Measurements from ENCODE around the gene HMGXB4. TPM values are rescaled to one million over a fixed set of nuclear protein-coding genes. Genes with fewer than 3 reads are reported as not detected.

HMGXB4 gene
- total and polyA plus RNA-seq, 2 experiments from 2014 or later: 34.7 to 64.9 TPM

DNA sequence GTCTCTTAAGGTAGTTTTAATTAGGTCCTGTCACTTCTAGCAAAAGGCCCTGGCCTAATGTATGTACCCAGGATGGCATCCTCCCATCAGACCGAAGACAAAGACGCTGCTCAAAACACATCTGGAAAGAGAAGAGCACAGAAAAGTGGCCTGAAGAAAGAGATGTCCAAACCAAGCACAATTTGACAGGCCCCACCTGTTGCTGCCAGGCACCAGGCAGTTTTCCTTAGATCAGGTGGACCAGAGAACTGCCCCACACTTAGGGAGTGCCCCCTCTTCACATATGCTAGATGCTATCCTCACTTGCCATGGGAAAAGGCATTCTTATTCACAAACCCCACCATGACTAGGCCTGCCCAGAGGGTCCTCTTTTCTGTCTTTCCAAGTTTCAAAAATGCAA lies 3.3 kb upstream of the HMGXB4 start:
- no peak overlapping the region for H3K27ac ChIP-seq (ENCODE audit: low read depth)
- H3K36me3 Mint-ChIP-seq (ENCODE audit: low read depth): peaks cover 3% of the 10 kb centered on the region
- peaks cover 16% of the 10 kb centered on the region for H3K4me1 Mint-ChIP-seq
- no peaks in the 10 kb centered on the region; the same call in 2 of the 3 replicates for H3K9me3 Mint-ChIP-seq
- no peaks in the 10 kb centered on the region for H3K27me3 ChIP-seq (ENCODE audit: insufficient read depth)
- no peak for DNase-seq (ENCODE audit: low spot score)
- no peak overlapping the region for H3K27ac Mint-ChIP-seq
- H3K4me1 ChIP-seq (ENCODE audit: insufficient read depth): peaks cover 3% of the 10 kb centered on the region
- H3K79me2 ChIP-seq (replicated peaks; ENCODE audit: insufficient read depth): peaks cover 16% of the 10 kb centered on the region
- H2AFZ ChIP-seq: no peak overlapping the region
- H3K4me3 ChIP-seq: no peak overlapping the region
- ATAC-seq: no peak
- H3K27me3 Mint-ChIP-seq (ENCODE audit: insufficient read depth, low read depth, poor library complexity): peaks cover 6% of the 10 kb centered on the region
- H3K4me2 ChIP-seq: no peak overlapping the region
- H3K9me2 ChIP-seq (ENCODE audit: insufficient read depth): no peaks in the 10 kb centered on the region
- H3K4me3 Mint-ChIP-seq: no peak overlapping the region
- H3F3A ChIP-seq (replicated peaks; ENCODE audit: low read depth): no peaks in the 10 kb centered on the region
- TF ChIP-seq STAT1 (IDR thresholded peaks at IDR 0.05; ENCODE audit: unreplicated experiment) (no peak), ZNF114 (CRISPR knock-in tag; IDR thresholded peaks at IDR 0.05) (no peak), JUNB (IDR thresholded peaks at IDR 0.05; ENCODE audit: unreplicated experiment) (no peak)
- TF ChIP-seq, protein P1, sequence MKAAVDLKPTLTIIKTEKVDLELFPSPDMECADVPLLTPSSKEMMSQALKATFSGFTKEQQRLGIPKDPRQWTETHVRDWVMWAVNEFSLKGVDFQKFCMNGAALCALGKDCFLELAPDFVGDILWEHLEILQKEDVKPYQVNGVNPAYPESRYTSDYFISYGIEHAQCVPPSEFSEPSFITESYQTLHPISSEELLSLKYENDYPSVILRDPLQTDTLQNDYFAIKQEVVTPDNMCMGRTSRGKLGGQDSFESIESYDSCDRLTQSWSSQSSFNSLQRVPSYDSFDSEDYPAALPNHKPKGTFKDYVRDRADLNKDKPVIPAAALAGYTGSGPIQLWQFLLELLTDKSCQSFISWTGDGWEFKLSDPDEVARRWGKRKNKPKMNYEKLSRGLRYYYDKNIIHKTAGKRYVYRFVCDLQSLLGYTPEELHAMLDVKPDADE (IDR thresholded peaks at IDR 0.05): no peak
- TF ChIP-seq, protein P2, sequence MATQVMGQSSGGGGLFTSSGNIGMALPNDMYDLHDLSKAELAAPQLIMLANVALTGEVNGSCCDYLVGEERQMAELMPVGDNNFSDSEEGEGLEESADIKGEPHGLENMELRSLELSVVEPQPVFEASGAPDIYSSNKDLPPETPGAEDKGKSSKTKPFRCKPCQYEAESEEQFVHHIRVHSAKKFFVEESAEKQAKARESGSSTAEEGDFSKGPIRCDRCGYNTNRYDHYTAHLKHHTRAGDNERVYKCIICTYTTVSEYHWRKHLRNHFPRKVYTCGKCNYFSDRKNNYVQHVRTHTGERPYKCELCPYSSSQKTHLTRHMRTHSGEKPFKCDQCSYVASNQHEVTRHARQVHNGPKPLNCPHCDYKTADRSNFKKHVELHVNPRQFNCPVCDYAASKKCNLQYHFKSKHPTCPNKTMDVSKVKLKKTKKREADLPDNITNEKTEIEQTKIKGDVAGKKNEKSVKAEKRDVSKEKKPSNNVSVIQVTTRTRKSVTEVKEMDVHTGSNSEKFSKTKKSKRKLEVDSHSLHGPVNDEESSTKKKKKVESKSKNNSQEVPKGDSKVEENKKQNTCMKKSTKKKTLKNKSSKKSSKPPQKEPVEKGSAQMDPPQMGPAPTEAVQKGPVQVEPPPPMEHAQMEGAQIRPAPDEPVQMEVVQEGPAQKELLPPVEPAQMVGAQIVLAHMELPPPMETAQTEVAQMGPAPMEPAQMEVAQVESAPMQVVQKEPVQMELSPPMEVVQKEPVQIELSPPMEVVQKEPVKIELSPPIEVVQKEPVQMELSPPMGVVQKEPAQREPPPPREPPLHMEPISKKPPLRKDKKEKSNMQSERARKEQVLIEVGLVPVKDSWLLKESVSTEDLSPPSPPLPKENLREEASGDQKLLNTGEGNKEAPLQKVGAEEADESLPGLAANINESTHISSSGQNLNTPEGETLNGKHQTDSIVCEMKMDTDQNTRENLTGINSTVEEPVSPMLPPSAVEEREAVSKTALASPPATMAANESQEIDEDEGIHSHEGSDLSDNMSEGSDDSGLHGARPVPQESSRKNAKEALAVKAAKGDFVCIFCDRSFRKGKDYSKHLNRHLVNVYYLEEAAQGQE (IDR thresholded peaks at IDR 0.05; ENCODE audit: unreplicated experiment): no peak
- no peaks in the 10 kb centered on the region for H4K20me1 ChIP-seq (replicated peaks; ENCODE audit: insufficient read depth)
- no peaks in the 10 kb centered on the region for H3K36me3 ChIP-seq (ENCODE audit: insufficient read depth)

DNA sequence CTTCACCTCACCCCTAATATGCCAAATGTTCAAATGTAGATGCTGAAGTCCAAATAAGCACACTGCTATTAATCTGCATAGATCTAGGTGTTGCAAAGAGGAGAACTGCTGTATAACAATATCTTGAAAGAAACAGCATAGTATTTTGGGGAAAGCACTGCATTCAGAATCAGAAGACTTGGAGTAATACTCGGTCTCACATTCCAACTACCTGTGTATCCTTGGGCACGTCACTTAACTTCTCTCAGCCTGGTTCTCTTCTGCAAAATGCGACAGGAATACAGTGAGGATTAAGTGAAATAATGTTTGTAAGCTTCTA lies 332 bp upstream of the HMGXB4 start:
- H3K27me3 Mint-ChIP-seq (ENCODE audit: insufficient read depth, low read depth, poor library complexity): peaks cover 6% of the 10 kb centered on the region
- Histone ChIP-seq H3K4me1 (ENCODE audit: insufficient read depth) (peaks cover 3% of the 10 kb centered on the region), H3K79me2 (replicated peaks; ENCODE audit: insufficient read depth) (peaks cover 46% of the 10 kb centered on the region), H3K36me3 (ENCODE audit: insufficient read depth) (no peaks in the 10 kb centered on the region), H3F3A (replicated peaks; ENCODE audit: low read depth) (no peaks in the 10 kb centered on the region), H3K27me3 (ENCODE audit: insufficient read depth) (no peaks in the 10 kb centered on the region), H4K20me1 (replicated peaks; ENCODE audit: insufficient read depth) (peaks cover 12% of the 10 kb centered on the region; the same call in 1 of the 2 replicates), H3K4me3 (peak overlapping the region; percentile 68), H3K27ac (ENCODE audit: low read depth) (peak overlapping the region; percentile 36; the same call in 1 of the 2 replicates), H3K9me2 (ENCODE audit: insufficient read depth) (no peaks in the 10 kb centered on the region), H3K4me2 (peak overlapping the region; percentile 87), H2AFZ (peak overlapping the region; percentile 93)
- H3K36me3 Mint-ChIP-seq (ENCODE audit: low read depth): peaks cover 5% of the 10 kb centered on the region
- H3K4me3 Mint-ChIP-seq: peak overlapping the region; percentile 95
- ATAC-seq: no peak
- peak overlapping the region; percentile 95 for H3K27ac Mint-ChIP-seq
- peaks cover 17% of the 10 kb centered on the region for H3K4me1 Mint-ChIP-seq
- no peaks in the 10 kb centered on the region; the same call in 2 of the 3 replicates for H3K9me3 Mint-ChIP-seq
- no peak for DNase-seq (ENCODE audit: low spot score)
- TF ChIP-seq, protein P3, sequence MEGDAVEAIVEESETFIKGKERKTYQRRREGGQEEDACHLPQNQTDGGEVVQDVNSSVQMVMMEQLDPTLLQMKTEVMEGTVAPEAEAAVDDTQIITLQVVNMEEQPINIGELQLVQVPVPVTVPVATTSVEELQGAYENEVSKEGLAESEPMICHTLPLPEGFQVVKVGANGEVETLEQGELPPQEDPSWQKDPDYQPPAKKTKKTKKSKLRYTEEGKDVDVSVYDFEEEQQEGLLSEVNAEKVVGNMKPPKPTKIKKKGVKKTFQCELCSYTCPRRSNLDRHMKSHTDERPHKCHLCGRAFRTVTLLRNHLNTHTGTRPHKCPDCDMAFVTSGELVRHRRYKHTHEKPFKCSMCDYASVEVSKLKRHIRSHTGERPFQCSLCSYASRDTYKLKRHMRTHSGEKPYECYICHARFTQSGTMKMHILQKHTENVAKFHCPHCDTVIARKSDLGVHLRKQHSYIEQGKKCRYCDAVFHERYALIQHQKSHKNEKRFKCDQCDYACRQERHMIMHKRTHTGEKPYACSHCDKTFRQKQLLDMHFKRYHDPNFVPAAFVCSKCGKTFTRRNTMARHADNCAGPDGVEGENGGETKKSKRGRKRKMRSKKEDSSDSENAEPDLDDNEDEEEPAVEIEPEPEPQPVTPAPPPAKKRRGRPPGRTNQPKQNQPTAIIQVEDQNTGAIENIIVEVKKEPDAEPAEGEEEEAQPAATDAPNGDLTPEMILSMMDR (conservative IDR thresholded peaks at IDR 0.05; ENCODE audit: low read depth in 2 of 2): no peak
- TF ChIP-seq EZH2 (IDR thresholded peaks at IDR 0.05; ENCODE audit: low read depth, unreplicated experiment): no peak
- no peak for TF ChIP-seq STAT1 (IDR thresholded peaks at IDR 0.05; ENCODE audit: unreplicated experiment)
- TF ChIP-seq JUNB (IDR thresholded peaks at IDR 0.05; ENCODE audit: unreplicated experiment): no peak
- TF ChIP-seq, protein P1 (IDR thresholded peaks at IDR 0.05): no peak
- TF ChIP-seq CREB1 (CRISPR knock-in tag; IDR thresholded peaks at IDR 0.05; ENCODE audit: low read depth): no peak
- no peak for TF ChIP-seq EZH2phosphoT487 (IDR thresholded peaks at IDR 0.05; ENCODE audit: unreplicated experiment)
